Kidney epithelial cell (primary cell): ENCODE results near the gene VDR. TPM values are rescaled to one million over a fixed set of nuclear protein-coding genes. Genes with fewer than 3 reads are reported as not detected.

Experiments
- DNase-seq: peaks from one replicate; pipeline ENCODE4 v3.0.0-alpha.2; 2010; ENCODE audit warnings: low read depth
- H3K27me3 ChIP-seq: 2 replicates; pipeline ENCODE4 v1.6.0; 2011; ENCODE audit warnings: low read length; ENCODE audit not compliant: control insufficient read depth, insufficient read depth
- H3K36me3 ChIP-seq: 2 replicates; pipeline ENCODE4 v1.5.1; 2011; ENCODE audit warnings: low read length; ENCODE audit not compliant: control insufficient read depth, insufficient read depth
- H3K4me3 ChIP-seq: 2 replicates; pipeline ENCODE4 v1.5.1; 2011; ENCODE audit warnings: low read depth, mild to moderate bottlenecking, control low read depth, low read length
- CTCF ChIP-seq: IDR thresholded peaks from 2 replicates; pipeline ENCODE4 v1.5.1; 2011; ENCODE audit warnings: mild to moderate bottlenecking, moderate library complexity, low read length, control low read depth, inconsistent platforms; ENCODE audit not compliant: insufficient read depth, poor library complexity, severe bottlenecking
- total RNA-seq: library from RNA; depleted of rRNA; stranded (reverse); fragments of >200 nt; gene quantifications from 2 replicates; pipeline ENCODE4 v1.2.3, GENCODE V29; 2015

VDR gene
- total RNA-seq, 1 donor from 2014 or later: 21.9 TPM

DNA sequence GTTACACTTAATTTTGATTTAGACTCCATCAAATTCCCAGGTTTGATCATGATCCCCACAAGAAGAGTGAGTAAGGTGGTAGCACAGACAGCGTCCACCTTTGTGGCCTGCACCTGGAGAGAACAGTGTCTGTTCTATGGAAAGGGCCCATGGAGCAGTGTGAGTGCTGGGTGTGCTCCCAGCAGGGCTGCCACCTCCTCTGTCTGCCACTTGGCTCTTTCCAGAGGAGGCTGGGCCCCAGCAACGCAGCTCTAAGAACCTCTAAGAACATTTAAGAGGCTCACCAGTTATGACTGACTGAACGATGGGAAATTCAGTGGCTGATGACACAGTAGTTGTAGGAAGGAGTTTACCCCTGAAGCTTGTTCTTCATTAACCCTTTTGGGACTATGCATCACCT is 17.3 kb downstream of the VDR start:
- no peak for DNase-seq
- no peaks in the 10 kb centered on the region for H3K27me3 ChIP-seq
- H3K4me3 ChIP-seq: no peak overlapping the region
- TF ChIP-seq CTCF: no peak
- no peaks in the 10 kb centered on the region for H3K36me3 ChIP-seq

DNA sequence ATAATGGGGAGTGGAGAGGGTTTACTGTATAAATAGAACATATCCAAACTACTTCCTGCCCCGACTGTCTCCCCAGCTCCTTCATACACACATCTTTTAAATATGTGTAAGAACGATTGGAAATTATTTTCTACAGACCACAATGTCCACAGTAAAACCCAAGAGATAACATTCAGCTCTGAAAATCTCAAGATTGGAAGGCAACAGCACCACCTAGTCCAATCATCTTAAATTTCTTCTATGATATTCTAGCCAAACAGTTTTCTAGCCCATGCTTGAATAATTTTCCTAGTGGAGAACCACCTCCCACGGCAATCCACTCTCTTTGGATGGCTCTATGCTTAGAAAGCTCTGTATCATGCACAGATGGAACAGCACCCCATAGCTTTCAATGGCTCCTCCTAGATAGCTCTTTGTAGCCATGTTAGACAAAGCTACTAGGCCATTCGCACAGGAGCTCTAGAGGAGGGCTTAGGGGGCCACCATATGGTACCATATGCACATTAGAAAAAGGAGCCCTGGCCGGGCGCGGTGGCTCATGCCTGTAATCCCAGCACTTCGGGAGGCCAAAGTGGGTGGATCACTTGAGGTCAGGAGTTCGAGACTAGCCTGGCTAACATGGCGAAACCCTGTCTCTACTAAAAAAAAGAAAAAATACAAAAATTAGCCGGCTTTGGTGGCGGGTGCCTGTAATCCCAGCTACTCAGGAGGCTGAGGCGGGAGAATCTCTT is 18.1 kb downstream of the VDR start:
- Histone ChIP-seq H3K4me3 (no peak overlapping the region), H3K27me3 (no peaks in the 10 kb centered on the region), H3K36me3 (no peaks in the 10 kb centered on the region)
- no peak for DNase-seq
- no peak for TF ChIP-seq CTCF

GRCh38 chr12:47885566-47885965 is 19.2 kb downstream of the VDR start:
- DNase-seq: no peak
- Histone ChIP-seq H3K36me3 (no peaks in the 10 kb centered on the region), H3K4me3 (no peak overlapping the region), H3K27me3 (no peaks in the 10 kb centered on the region)
- TF ChIP-seq CTCF: no peak

GRCh38 chr12:47885012-47885501 is 19.7 kb downstream of the VDR start:
- no peak overlapping the region for H3K4me3 ChIP-seq
- H3K36me3 ChIP-seq: no peaks in the 10 kb centered on the region
- DNase-seq: no peak
- H3K27me3 ChIP-seq: no peaks in the 10 kb centered on the region
- TF ChIP-seq CTCF: no peak

DNA sequence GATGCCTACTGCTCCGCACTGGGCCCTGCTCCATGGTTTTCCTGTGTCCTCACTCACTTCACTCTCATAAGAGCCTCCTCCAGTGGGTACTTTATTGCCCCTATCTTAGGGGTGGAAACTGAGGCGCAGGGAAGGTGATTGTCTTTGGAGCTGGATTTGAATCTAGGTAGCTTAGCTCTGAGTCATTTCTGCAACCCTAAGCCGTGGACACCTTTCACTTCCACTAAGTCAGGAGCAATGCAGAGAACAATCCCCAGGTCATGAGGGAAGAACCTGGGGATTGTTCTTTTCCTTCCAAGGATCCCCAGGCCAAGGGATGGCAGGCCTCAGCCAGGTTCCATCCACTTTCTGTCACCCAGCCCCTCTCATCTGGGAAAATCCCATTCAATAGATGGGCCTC is 20.3 kb downstream of the VDR start:
- H3K36me3 ChIP-seq: no peaks in the 10 kb centered on the region
- DNase-seq: no peak
- H3K27me3 ChIP-seq: no peaks in the 10 kb centered on the region
- TF ChIP-seq CTCF: no peak
- no peak overlapping the region for H3K4me3 ChIP-seq
